Immature natural killer cell (primary cell): ENCODE data around the gene MYRFL. TPM values are rescaled to one million over a fixed set of nuclear protein-coding genes. Genes with fewer than 3 reads are reported as not detected.
"Not testable (repeated sequence)": the region's sequence is repeated elsewhere in the genome, so short reads cannot be mapped to it uniquely, and the experiment has no call there.

ENCODE experiments used
- DNase-seq, 3 donors: peaks; one replicate each; pipeline ENCODE4 v3.0.0; 2022; ENCODE audit warnings: mixed read lengths in 1 of 3
- H3K27ac Mint-ChIP-seq, 6 donors: one replicate each; pipeline ENCODE4 v1.8.0; 2020; ENCODE audit warnings: mixed read lengths in 6 of 6, mild to moderate bottlenecking in 5 of 6, inconsistent platforms in 4 of 6, moderate library complexity in 3 of 6
- H3K27me3 Mint-ChIP-seq, 3 donors: one replicate each; pipeline ENCODE4 v1.8.0; 2020 to 2021; ENCODE audit warnings: low read depth in 3 of 3, mild to moderate bottlenecking in 3 of 3, mixed read lengths in 3 of 3, moderate library complexity in 3 of 3, inconsistent platforms in 1 of 3
- H3K36me3 Mint-ChIP-seq, 3 donors: one replicate each; pipeline ENCODE4 v1.8.0; 2020; ENCODE audit warnings: mixed read lengths in 3 of 3, inconsistent platforms in 2 of 3, mild to moderate bottlenecking in 2 of 3
- H3K4me1 Mint-ChIP-seq, 2 donors: one replicate each; pipeline ENCODE4 v1.8.0; 2020; ENCODE audit warnings: inconsistent platforms in 2 of 2, mild to moderate bottlenecking in 2 of 2, mixed read lengths in 2 of 2, moderate library complexity in 1 of 2
- H3K4me3 Mint-ChIP-seq, 5 donors: one replicate each; pipeline ENCODE4 v1.8.0; 2020; ENCODE audit warnings: mild to moderate bottlenecking in 5 of 5, mixed read lengths in 5 of 5, inconsistent platforms in 3 of 5, moderate library complexity in 3 of 5
- H3K9me3 Mint-ChIP-seq, 6 donors: one replicate each; pipeline ENCODE4 v1.8.0; 2020; ENCODE audit warnings: mild to moderate bottlenecking in 6 of 6, mixed read lengths in 6 of 6, inconsistent platforms in 4 of 6, moderate library complexity in 3 of 6
- polyA plus RNA-seq, 3 donors: library from polyadenylated mRNA; unstranded; fragments of 300-500 nt; fragmentation: Illumina TruSeq; gene quantifications; one replicate each; pipeline ENCODE4 v1.2.3, GENCODE V29; 2021

Gene MYRFL
- polyA plus RNA-seq, 3 donors from 2014 or later, result not detected

GRCh38 chr12:69978020-69978419 is 153.0 kb downstream of the MYRFL start:
- peaks cover 0 to 5% (median 0%) of the 10 kb centered on the region in 6 donors for H3K9me3 Mint-ChIP-seq
- no peak for DNase-seq
- H3K36me3 Mint-ChIP-seq, result no peaks in the 10 kb centered on the region
- H3K27me3 Mint-ChIP-seq, result peaks cover 0 to 8% (median 4%) of the 10 kb centered on the region in 3 donors
- no peaks in the 10 kb centered on the region for H3K4me1 Mint-ChIP-seq
- no peak overlapping the region for H3K27ac Mint-ChIP-seq
- no peak overlapping the region for H3K4me3 Mint-ChIP-seq

GRCh38 chr12:69981881-69982475 is 157.0 kb downstream of the MYRFL start:
- no peaks in the 10 kb centered on the region for H3K36me3 Mint-ChIP-seq
- H3K27ac Mint-ChIP-seq, result no peak overlapping the region
- peaks cover 0 to 2% (median 0%) of the 10 kb centered on the region in 3 donors for H3K27me3 Mint-ChIP-seq
- H3K4me1 Mint-ChIP-seq, result peaks cover 0 to 5% of the 10 kb centered on the region in 2 donors
- peaks cover 0 to 5% (median 0%) of the 10 kb centered on the region in 6 donors for H3K9me3 Mint-ChIP-seq
- no peak for DNase-seq
- no peak overlapping the region for H3K4me3 Mint-ChIP-seq

- H3K4me3 Mint-ChIP-seq, result no peak overlapping the region
- no peaks in the 10 kb centered on the region for H3K27me3 Mint-ChIP-seq
- no peaks in the 10 kb centered on the region for H3K36me3 Mint-ChIP-seq
- H3K27ac Mint-ChIP-seq, result no peak overlapping the region
- DNase-seq, result no peak
- peaks cover 0 to 5% (median 0%) of the 10 kb centered on the region in 6 donors for H3K9me3 Mint-ChIP-seq
- H3K4me1 Mint-ChIP-seq, result peaks cover 0 to 5% of the 10 kb centered on the region in 2 donors
Observed at GRCh38 chr12:69984241-69984640, 159.2 kb downstream of the MYRFL start.

- Mint-ChIP-seq H3K4me1 (peaks cover 0 to 5% of the 10 kb centered on the region in 2 donors), H3K27me3 (no peaks in the 10 kb centered on the region), H3K27ac (no peak overlapping the region), H3K9me3 (peaks cover 0 to 5% (median 0%) of the 10 kb centered on the region in 6 donors), H3K36me3 (no peaks in the 10 kb centered on the region), H3K4me3 (no peak overlapping the region)
- no peak for DNase-seq
Observed at GRCh38 chr12:69985656-69986055, 160.6 kb downstream of the MYRFL start.

- H3K9me3 Mint-ChIP-seq, result peaks cover 0 to 4% (median 0%) of the 10 kb centered on the region in 6 donors
- no peak overlapping the region for H3K4me3 Mint-ChIP-seq
- no peaks in the 10 kb centered on the region for H3K36me3 Mint-ChIP-seq
- no peak overlapping the region for H3K27ac Mint-ChIP-seq
- H3K27me3 Mint-ChIP-seq, result no peaks in the 10 kb centered on the region
- peaks cover 0 to 5% of the 10 kb centered on the region in 2 donors for H3K4me1 Mint-ChIP-seq
- DNase-seq, result no peak
Observed at GRCh38 chr12:69986114-69986513, 161.1 kb downstream of the MYRFL start.

GRCh38 chr12:69987579-69988091 is 162.6 kb downstream of the MYRFL start:
- no peak overlapping the region for H3K27ac Mint-ChIP-seq
- H3K4me3 Mint-ChIP-seq, result no peak overlapping the region
- H3K9me3 Mint-ChIP-seq, result peaks cover 0 to 3% (median 0%) of the 10 kb centered on the region in 6 donors
- peaks cover 0 to 5% of the 10 kb centered on the region in 2 donors for H3K4me1 Mint-ChIP-seq
- no peaks in the 10 kb centered on the region for H3K36me3 Mint-ChIP-seq
- no peak for DNase-seq
- no peaks in the 10 kb centered on the region for H3K27me3 Mint-ChIP-seq

- Mint-ChIP-seq H3K36me3 (no peaks in the 10 kb centered on the region), H3K27ac (no peak overlapping the region), H3K4me3 (no peak overlapping the region), H3K27me3 (peaks cover 0 to 2% (median 0%) of the 10 kb centered on the region in 3 donors), H3K9me3 (no peaks in the 10 kb centered on the region), H3K4me1 (peaks cover 0 to 5% of the 10 kb centered on the region in 2 donors)
- no peak for DNase-seq
Observed at GRCh38 chr12:69988481-69989321, 163.7 kb downstream of the MYRFL start.

GRCh38 chr12:69991690-69992288 is 166.8 kb downstream of the MYRFL start:
- H3K4me3 Mint-ChIP-seq, result no peak overlapping the region
- H3K9me3 Mint-ChIP-seq, result no peaks in the 10 kb centered on the region
- H3K4me1 Mint-ChIP-seq, result no peaks in the 10 kb centered on the region
- H3K36me3 Mint-ChIP-seq, result peaks cover 0 to 4% (median 0%) of the 10 kb centered on the region in 3 donors
- DNase-seq, result no peak
- H3K27me3 Mint-ChIP-seq, result peaks cover 0 to 6% (median 2%) of the 10 kb centered on the region in 3 donors
- peak overlapping the region in 1 of 6 donors; percentile 67 for H3K27ac Mint-ChIP-seq

GRCh38 chr12:69993433-69993832 is 168.4 kb downstream of the MYRFL start:
- peaks cover 0 to 4% (median 0%) of the 10 kb centered on the region in 3 donors for H3K36me3 Mint-ChIP-seq
- DNase-seq, result no peak
- H3K4me3 Mint-ChIP-seq, result no peak overlapping the region

GRCh38 chr12:69994086-69994485 is 169.1 kb downstream of the MYRFL start:
- H3K27me3 Mint-ChIP-seq, H3K4me1 Mint-ChIP-seq, DNase-seq, H3K9me3 Mint-ChIP-seq, H3K36me3 Mint-ChIP-seq, H3K4me3 Mint-ChIP-seq, H3K27ac Mint-ChIP-seq: not testable (repeated sequence)

More at GRCh38 chr12:69993433-69993832, 168.4 kb downstream of the MYRFL start:
- H3K27me3 Mint-ChIP-seq, result peaks cover 0 to 6% (median 2%) of the 10 kb centered on the region in 3 donors
- no peak overlapping the region for H3K27ac Mint-ChIP-seq
- H3K9me3 Mint-ChIP-seq, result peaks cover 0 to 4% (median 0%) of the 10 kb centered on the region in 6 donors
- no peaks in the 10 kb centered on the region for H3K4me1 Mint-ChIP-seq

GRCh38 chr12:69994724-69995173 is 169.7 kb downstream of the MYRFL start:
- no peak for DNase-seq
- Mint-ChIP-seq H3K4me1 (no peaks in the 10 kb centered on the region), H3K9me3 (peaks cover 0 to 4% (median 0%) of the 10 kb centered on the region in 6 donors), H3K27me3 (peaks cover 0 to 6% (median 2%) of the 10 kb centered on the region in 3 donors), H3K36me3 (peaks cover 0 to 4% (median 0%) of the 10 kb centered on the region in 3 donors), H3K4me3 (no peak overlapping the region), H3K27ac (peak overlapping the region in 1 of 6 donors; percentile 64)

GRCh38 chr12:69996241-69996640 is 171.2 kb downstream of the MYRFL start:
- Mint-ChIP-seq H3K4me3 (no peak overlapping the region), H3K27me3 (peaks cover 0 to 8% (median 2%) of the 10 kb centered on the region in 3 donors), H3K27ac (peak overlapping the region in 1 of 6 donors; percentile 13), H3K4me1 (no peaks in the 10 kb centered on the region), H3K36me3 (peaks cover 0 to 4% (median 0%) of the 10 kb centered on the region in 3 donors), H3K9me3 (peaks cover 0 to 6% (median 0%) of the 10 kb centered on the region in 6 donors)
- no peak for DNase-seq

GRCh38 chr12:69996722-69997121 is 171.7 kb downstream of the MYRFL start:
- DNase-seq, result no peak
- Mint-ChIP-seq H3K4me1 (no peaks in the 10 kb centered on the region), H3K9me3 (peaks cover 0 to 6% (median 0%) of the 10 kb centered on the region in 6 donors), H3K27me3 (peaks cover 0 to 8% (median 4%) of the 10 kb centered on the region in 3 donors), H3K27ac (no peak overlapping the region), H3K4me3 (no peak overlapping the region), H3K36me3 (peaks cover 0 to 7% (median 0%) of the 10 kb centered on the region in 3 donors)
